DND-41 (cell line): ENCODE measurements around the gene KRTAP2-3.
"Not testable (repeated sequence)": the region's sequence is repeated elsewhere in the genome, so short reads cannot be mapped to it uniquely, and the experiment has no call there.

Experiments
- ATAC-seq: fragments of 200-7000 bp; cut with Tn5 transposase; 3 replicates; pipeline ENCODE4 v1.9.1; 2021; ENCODE audit warnings: low read depth; ENCODE audit not compliant: insufficient read depth
- DNase-seq: peaks from one replicate; pipeline ENCODE4 v3.0.0-alpha.2; 2020
- H2AFZ ChIP-seq: 2 replicates; pipeline ENCODE4 v1.6.0; 2012; ENCODE audit warnings: low read depth, low read length
- H3K27ac ChIP-seq: 2 replicates; pipeline ENCODE4 v1.5.1; 2012; ENCODE audit warnings: low read length, inconsistent platforms
- H3K27me3 ChIP-seq: fragments of 200-600 bp; sonication (generic); 2 replicates; pipeline ENCODE4 v1.6.0; 2012; ENCODE audit warnings: low read length, mild to moderate bottlenecking, inconsistent platforms; ENCODE audit not compliant: insufficient read depth, poor library complexity
- H3K36me3 ChIP-seq: 2 replicates; pipeline ENCODE4 v1.5.1; 2012; ENCODE audit warnings: low read length, inconsistent platforms; ENCODE audit not compliant: insufficient read depth
- H3K4me1 ChIP-seq: 2 replicates; pipeline ENCODE4 v1.5.1; 2012; ENCODE audit warnings: mild to moderate bottlenecking, low read length; ENCODE audit not compliant: insufficient read depth
- H3K4me2 ChIP-seq: 2 replicates; pipeline ENCODE4 v1.6.0; 2012; ENCODE audit warnings: mild to moderate bottlenecking, moderate library complexity, low read length, inconsistent platforms; ENCODE audit not compliant: insufficient read depth
- H3K4me3 ChIP-seq, 2 experiments: fragments of 200-600 bp in 1 of 2; shearing (Covaris generic) in 1 of 2; 2 replicates each; pipeline ENCODE4 v1.5.1; 2012 to 2016; ENCODE audit warnings: inconsistent platforms in 2 of 2, low read length in 2 of 2, mild to moderate bottlenecking in 2 of 2, low read depth in 1 of 2, moderate library complexity in 1 of 2
- H3K79me2 ChIP-seq: 2 replicates; pipeline ENCODE4 v1.6.0; 2012; ENCODE audit warnings: low read length, inconsistent platforms; ENCODE audit not compliant: insufficient read depth
- H3K9ac ChIP-seq: 2 replicates; pipeline ENCODE4 v1.6.0; 2012; ENCODE audit warnings: low read depth, mild to moderate bottlenecking, inconsistent platforms, low read length, moderate library complexity
- H3K9me3 ChIP-seq: 2 replicates; pipeline ENCODE4 v1.5.1; 2012; ENCODE audit warnings: low read length, moderate library complexity, mild to moderate bottlenecking, inconsistent platforms; ENCODE audit not compliant: insufficient read depth, severe bottlenecking
- H4K20me1 ChIP-seq: 2 replicates; pipeline ENCODE4 v1.6.0; 2012; ENCODE audit warnings: low read length; ENCODE audit not compliant: insufficient read depth
- CTCF ChIP-seq: IDR thresholded peaks from 2 replicates; pipeline ENCODE4 v1.5.1; 2012; ENCODE audit warnings: borderline replicate concordance, low read length, moderate library complexity, mild to moderate bottlenecking; ENCODE audit not compliant: poor library complexity, severe bottlenecking; ENCODE audit errors: extremely low read depth
- EZH2 ChIP-seq: IDR thresholded peaks from 3 replicates; pipeline ENCODE4 v1.6.1; 2012; ENCODE audit warnings: borderline replicate concordance, low read depth, mild to moderate bottlenecking, moderate library complexity, low read length, inconsistent platforms; ENCODE audit not compliant: severe bottlenecking

KRTAP2-3 gene

GRCh38 chr17:41061964-41062363, 2.0 kb upstream of the KRTAP2-3 start:
- H3K9ac ChIP-seq, result no peak overlapping the region
- ATAC-seq, result no peak

GRCh38 chr17:41059276-41060051, 450 bp downstream of the KRTAP2-3 start:
- not testable (repeated sequence) for H2AFZ ChIP-seq

More at GRCh38 chr17:41061964-41062363, 2.0 kb upstream of the KRTAP2-3 start:
- Histone ChIP-seq H3K9me3 (no peaks in the 10 kb centered on the region), H3K4me2 (no peak overlapping the region), H3K36me3 (no peaks in the 10 kb centered on the region), H3K27ac (no peak overlapping the region), H4K20me1 (no peaks in the 10 kb centered on the region), H3K79me2 (no peaks in the 10 kb centered on the region), H3K4me1 (no peaks in the 10 kb centered on the region), H3K4me3 (no peak overlapping the region), H2AFZ (no peak overlapping the region), H3K27me3 (no peaks in the 10 kb centered on the region)
- TF ChIP-seq CTCF, result no peak
- no peak for TF ChIP-seq EZH2
- DNase-seq, result no peak

GRCh38 chr17:41058741-41059140, 1.2 kb downstream of the KRTAP2-3 start:
- no peak for TF ChIP-seq CTCF
- TF ChIP-seq EZH2, result no peak
- ATAC-seq (no peak), DNase-seq (no peak)
- no peak overlapping the region for H3K27ac ChIP-seq
- no peak overlapping the region for H3K9ac ChIP-seq
- H3K27me3 ChIP-seq, result peaks cover 3% of the 10 kb centered on the region
- no peaks in the 10 kb centered on the region for H4K20me1 ChIP-seq
- H3K4me3 ChIP-seq, result no peak overlapping the region
- H3K4me1 ChIP-seq, result no peaks in the 10 kb centered on the region
- no peaks in the 10 kb centered on the region for H3K9me3 ChIP-seq
- H3K79me2 ChIP-seq, result no peaks in the 10 kb centered on the region
- H3K36me3 ChIP-seq, result no peaks in the 10 kb centered on the region
- H2AFZ ChIP-seq, result no peak overlapping the region
- no peak overlapping the region for H3K4me2 ChIP-seq

More at GRCh38 chr17:41059276-41060051, 450 bp downstream of the KRTAP2-3 start:
- not testable (repeated sequence) for H3K4me3 ChIP-seq, H3K79me2 ChIP-seq, H3K9ac ChIP-seq, H3K27me3 ChIP-seq, H3K4me1 ChIP-seq, H4K20me1 ChIP-seq, H3K27ac ChIP-seq, H3K4me2 ChIP-seq, ATAC-seq, H3K36me3 ChIP-seq, H3K9me3 ChIP-seq, DNase-seq

- Histone ChIP-seq H3K27me3 (peaks cover 3% of the 10 kb centered on the region), H3K4me2 (no peak overlapping the region), H3K4me3 (no peak overlapping the region), H3K4me1 (no peaks in the 10 kb centered on the region), H4K20me1 (no peaks in the 10 kb centered on the region), H3K79me2 (no peaks in the 10 kb centered on the region), H2AFZ (no peak overlapping the region), H3K27ac (no peak overlapping the region), H3K9ac (no peak overlapping the region), H3K9me3 (no peaks in the 10 kb centered on the region), H3K36me3 (no peaks in the 10 kb centered on the region)
- no peak for TF ChIP-seq EZH2
- no peak for TF ChIP-seq CTCF
- no peak for DNase-seq
- no peak for ATAC-seq
These were observed 2.4 kb downstream of the KRTAP2-3 start for GRCh38 chr17:41057547-41057946.

GRCh38 chr17:41055130-41055529, 4.8 kb downstream of the KRTAP2-3 start, which contains the start of gene KRTAP2-2:
KRTAP2-2 (minus strand) TSS chr17:41055230; CDS start chr17:41055211, 19 bp downstream.
- not testable (repeated sequence) for ATAC-seq, H3K9ac ChIP-seq, H3K9me3 ChIP-seq, H2AFZ ChIP-seq, H3K36me3 ChIP-seq, H3K27me3 ChIP-seq, H3K27ac ChIP-seq, H4K20me1 ChIP-seq, H3K4me2 ChIP-seq, H3K4me1 ChIP-seq, H3K4me3 ChIP-seq, DNase-seq, H3K79me2 ChIP-seq

GRCh38 chr17:41054556-41054955, 5.4 kb downstream of the KRTAP2-3 start:
- not testable (repeated sequence) for H3K4me3 ChIP-seq, H3K36me3 ChIP-seq, ATAC-seq, H3K27ac ChIP-seq, H3K27me3 ChIP-seq, H4K20me1 ChIP-seq, H2AFZ ChIP-seq, H3K79me2 ChIP-seq, H3K4me2 ChIP-seq, H3K9ac ChIP-seq, H3K9me3 ChIP-seq, H3K4me1 ChIP-seq, DNase-seq
